ENCODE results near the gene ARHGEF28.

GRCh38 chr5:73727470-73727869, 101.5 kb downstream of the ARHGEF28 start:
- TF ChIP-seq POLR2A (IDR thresholded peaks at IDR 0.05; ENCODE audit: borderline replicate concordance, extremely low read depth, insufficient read depth, insufficient read length) (no peak), POLR2AphosphoS5 (IDR thresholded peaks at IDR 0.05; ENCODE audit: low read depth, low read length) (no peak), CTCF (IDR thresholded peaks at IDR 0.05 in 2 of 3, conservative IDR thresholded peaks at IDR 0.05 in 1 of 3; ENCODE audit: borderline replicate concordance in 1 of 3, insufficient read depth in 1 of 3, low read depth in 2 of 3, low read length in 2 of 3) (no peak), MAX (IDR thresholded peaks at IDR 0.05) (no peak), EZH2 (IDR thresholded peaks at IDR 0.05) (no peak), ZNF274 (IDR thresholded peaks at IDR 0.05; ENCODE audit: low read depth, low read length) (no peak), ATF3 (IDR thresholded peaks at IDR 0.05) (no peak), SIN3A (IDR thresholded peaks at IDR 0.05; ENCODE audit: low read depth) (no peak), EGR1 (IDR thresholded peaks at IDR 0.05; ENCODE audit: low read depth) (no peak), FOSL1 (IDR thresholded peaks at IDR 0.05; ENCODE audit: low read depth) (no peak), ZFX (IDR thresholded peaks at IDR 0.05) (no peak), TCF7L2 (IDR thresholded peaks at IDR 0.05; ENCODE audit: borderline replicate concordance, extremely low read depth, insufficient read depth, insufficient read length) (no peak), SP1 (IDR thresholded peaks at IDR 0.05; ENCODE audit: low read depth) (no peak), YY1 (IDR thresholded peaks at IDR 0.05; ENCODE audit: extremely low read depth, insufficient replicate concordance, low read depth, low read length) (no peak)
